Progenitor cell of endocrine pancreas (in vitro differentiated cells): ENCODE measurements around the gene DAB1. TPM values are rescaled to one million over a fixed set of nuclear protein-coding genes. Genes with fewer than 3 reads are reported as not detected.

Experiments
- DNase-seq: peaks from one replicate; pipeline ENCODE4 v3.0.0; 2021; ENCODE audit warnings: low spot score; ENCODE audit not compliant: unreplicated experiment
- H3K27ac Mint-ChIP-seq: 2 replicates; pipeline ENCODE4 v1.8.0; 2021; ENCODE audit warnings: mild to moderate bottlenecking, moderate library complexity, mixed read lengths
- H3K27me3 Mint-ChIP-seq: 2 replicates; pipeline ENCODE4 v1.8.0; 2021; ENCODE audit warnings: mixed read lengths
- H3K36me3 Mint-ChIP-seq: 2 replicates; pipeline ENCODE4 v1.8.0; 2022; ENCODE audit warnings: mixed read lengths; ENCODE audit not compliant: insufficient read depth
- H3K4me1 Mint-ChIP-seq: 2 replicates; pipeline ENCODE4 v1.8.0; 2021; ENCODE audit warnings: low read depth, mixed read lengths
- H3K4me3 Mint-ChIP-seq: 2 replicates; pipeline ENCODE4 v1.8.0; 2021; ENCODE audit warnings: low read depth, mild to moderate bottlenecking, moderate library complexity, mixed read lengths
- H3K9me3 Mint-ChIP-seq: 2 replicates; pipeline ENCODE4 v1.8.0; 2021; ENCODE audit warnings: low read depth, mixed read lengths
- total RNA-seq: library from RNA; stranded (reverse); gene quantifications from 2 replicates; pipeline ENCODE4 v1.2.1, GENCODE V29; 2021
- TF ChIP-seq, protein P1 (sequence below): fragments of 200-600 bp; sonication (generic); IDR thresholded peaks from one replicate; pipeline ENCODE4 v1.5.0; 2021; ENCODE audit warnings: antibody characterized with exemption, mild to moderate bottlenecking; ENCODE audit not compliant: unreplicated experiment

The DAB1 gene
- total RNA-seq, 1 donor from 2014 or later: 4.8 TPM

GRCh38 chr1:57024428-57024827 is 399.4 kb downstream of the DAB1 start:
- no peak overlapping the region for H3K4me3 Mint-ChIP-seq
- no peak overlapping the region for H3K27ac Mint-ChIP-seq
- no peaks in the 10 kb centered on the region for H3K4me1 Mint-ChIP-seq
- H3K9me3 Mint-ChIP-seq: peaks cover 8% of the 10 kb centered on the region
- TF ChIP-seq, protein P1, sequence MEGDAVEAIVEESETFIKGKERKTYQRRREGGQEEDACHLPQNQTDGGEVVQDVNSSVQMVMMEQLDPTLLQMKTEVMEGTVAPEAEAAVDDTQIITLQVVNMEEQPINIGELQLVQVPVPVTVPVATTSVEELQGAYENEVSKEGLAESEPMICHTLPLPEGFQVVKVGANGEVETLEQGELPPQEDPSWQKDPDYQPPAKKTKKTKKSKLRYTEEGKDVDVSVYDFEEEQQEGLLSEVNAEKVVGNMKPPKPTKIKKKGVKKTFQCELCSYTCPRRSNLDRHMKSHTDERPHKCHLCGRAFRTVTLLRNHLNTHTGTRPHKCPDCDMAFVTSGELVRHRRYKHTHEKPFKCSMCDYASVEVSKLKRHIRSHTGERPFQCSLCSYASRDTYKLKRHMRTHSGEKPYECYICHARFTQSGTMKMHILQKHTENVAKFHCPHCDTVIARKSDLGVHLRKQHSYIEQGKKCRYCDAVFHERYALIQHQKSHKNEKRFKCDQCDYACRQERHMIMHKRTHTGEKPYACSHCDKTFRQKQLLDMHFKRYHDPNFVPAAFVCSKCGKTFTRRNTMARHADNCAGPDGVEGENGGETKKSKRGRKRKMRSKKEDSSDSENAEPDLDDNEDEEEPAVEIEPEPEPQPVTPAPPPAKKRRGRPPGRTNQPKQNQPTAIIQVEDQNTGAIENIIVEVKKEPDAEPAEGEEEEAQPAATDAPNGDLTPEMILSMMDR: no peak
- H3K27me3 Mint-ChIP-seq: no peaks in the 10 kb centered on the region
- peaks cover 5% of the 10 kb centered on the region for H3K36me3 Mint-ChIP-seq
- no peak for DNase-seq

DNA sequence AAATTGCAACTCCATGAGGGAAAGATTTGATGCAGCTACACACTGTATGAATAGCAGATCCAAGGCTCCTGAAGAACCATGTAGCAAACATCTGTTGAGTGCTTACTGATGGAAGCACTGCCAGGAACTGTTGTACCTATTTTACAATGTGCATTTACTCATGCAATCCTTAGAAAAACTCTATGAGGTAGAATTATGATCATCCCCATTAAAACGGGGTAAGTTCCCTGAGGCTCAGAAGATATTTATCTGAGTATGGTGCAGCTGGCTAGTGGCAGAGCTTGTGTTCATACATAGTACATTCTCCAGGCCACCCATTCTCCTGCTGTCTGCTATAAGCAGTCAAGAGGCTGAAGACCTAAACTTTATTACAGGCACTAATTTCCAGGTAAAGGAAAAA is 403.6 kb downstream of the DAB1 start:
- Mint-ChIP-seq H3K27ac (no peak overlapping the region), H3K36me3 (no peaks in the 10 kb centered on the region), H3K4me1 (no peaks in the 10 kb centered on the region), H3K4me3 (no peak overlapping the region), H3K9me3 (no peaks in the 10 kb centered on the region), H3K27me3 (no peaks in the 10 kb centered on the region)
- DNase-seq: no peak
- TF ChIP-seq, protein P1: no peak

DNA sequence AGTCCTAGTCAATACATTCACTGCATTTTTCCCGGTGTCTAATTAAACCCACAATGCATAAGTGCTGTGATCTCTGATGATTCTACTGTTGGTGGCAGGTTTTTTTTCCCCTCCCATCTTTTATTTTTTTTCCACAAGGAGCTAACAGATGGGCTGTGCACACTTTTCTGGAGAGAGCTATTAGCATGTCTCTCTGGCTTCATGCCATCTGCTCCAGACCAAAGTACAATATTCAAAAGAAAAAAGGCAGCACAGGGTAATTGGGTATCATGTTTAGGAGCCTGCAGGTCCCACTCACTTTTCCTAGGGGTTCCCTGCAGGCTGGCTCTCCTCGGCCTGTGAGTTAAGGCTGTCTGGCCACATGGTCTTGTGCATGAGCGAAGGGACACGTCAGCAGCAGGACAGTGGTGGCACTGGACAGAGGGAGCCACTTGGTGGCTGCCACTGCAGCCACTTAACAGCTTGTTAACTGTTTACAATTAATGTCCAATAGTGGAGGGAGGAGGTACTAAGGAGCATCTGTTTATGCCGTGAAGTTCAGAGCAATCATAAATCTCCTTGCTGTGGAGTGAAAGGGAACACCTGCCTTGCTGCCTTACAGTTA is 404.5 kb downstream of the DAB1 start:
- no peak overlapping the region for H3K4me3 Mint-ChIP-seq
- no peaks in the 10 kb centered on the region for H3K4me1 Mint-ChIP-seq
- no peak overlapping the region for H3K27ac Mint-ChIP-seq
- TF ChIP-seq, protein P1: no peak
- H3K9me3 Mint-ChIP-seq: no peaks in the 10 kb centered on the region
- no peaks in the 10 kb centered on the region for H3K27me3 Mint-ChIP-seq
- DNase-seq: no peak
- H3K36me3 Mint-ChIP-seq: no peaks in the 10 kb centered on the region

GRCh38 chr1:57018119-57018518 is 405.7 kb downstream of the DAB1 start:
- no peaks in the 10 kb centered on the region for H3K27me3 Mint-ChIP-seq
- no peak overlapping the region for H3K4me3 Mint-ChIP-seq
- H3K27ac Mint-ChIP-seq: no peak overlapping the region
- H3K9me3 Mint-ChIP-seq: no peaks in the 10 kb centered on the region
- TF ChIP-seq, protein P1: no peak
- no peaks in the 10 kb centered on the region for H3K36me3 Mint-ChIP-seq
- H3K4me1 Mint-ChIP-seq: no peaks in the 10 kb centered on the region
- DNase-seq: no peak

- no peak overlapping the region for H3K27ac Mint-ChIP-seq
- H3K36me3 Mint-ChIP-seq: no peaks in the 10 kb centered on the region
- TF ChIP-seq, protein P1: peak; percentile 41
- DNase-seq: no peak
- no peaks in the 10 kb centered on the region for H3K4me1 Mint-ChIP-seq
- H3K4me3 Mint-ChIP-seq: no peak overlapping the region
- no peaks in the 10 kb centered on the region for H3K27me3 Mint-ChIP-seq
- no peaks in the 10 kb centered on the region for H3K9me3 Mint-ChIP-seq
Measured at GRCh38 chr1:57017717-57018116, 406.1 kb downstream of the DAB1 start.
